ENCODE data around the gene PLEKHA7.

The PLEKHA7 gene

GRCh38 chr11:16833026-16833425, 181.2 kb downstream of the PLEKHA7 start:
- H3K9me3 Mint-ChIP-seq: no peaks in the 10 kb centered on the region
- no peak overlapping the region for H3K27ac Mint-ChIP-seq
- H3K36me3 Mint-ChIP-seq (ENCODE audit: low read depth): no peaks in the 10 kb centered on the region
- peaks cover 11% of the 10 kb centered on the region for H3K4me1 Mint-ChIP-seq
- peaks cover 9% of the 10 kb centered on the region for H3K27me3 Mint-ChIP-seq (ENCODE audit: low read depth, poor library complexity)
- no peak for DNase-seq
- TF ChIP-seq CTCF (IDR thresholded peaks at IDR 0.05): no peak
- no peak overlapping the region for H3K4me3 Mint-ChIP-seq

- H3K9me3 Mint-ChIP-seq: no peaks in the 10 kb centered on the region
Observed at GRCh38 chr11:16832193-16832539, 182.0 kb downstream of the PLEKHA7 start.

GRCh38 chr11:16831316-16832192, 182.7 kb downstream of the PLEKHA7 start:
- DNase-seq: no peak
- H3K36me3 Mint-ChIP-seq (ENCODE audit: low read depth): no peaks in the 10 kb centered on the region
- peaks cover 9% of the 10 kb centered on the region for H3K27me3 Mint-ChIP-seq (ENCODE audit: low read depth, poor library complexity)
- H3K9me3 Mint-ChIP-seq: no peaks in the 10 kb centered on the region
- no peak overlapping the region for H3K4me3 Mint-ChIP-seq
- H3K27ac Mint-ChIP-seq: no peak overlapping the region
- H3K4me1 Mint-ChIP-seq: peaks cover 16% of the 10 kb centered on the region
- no peak for TF ChIP-seq CTCF (IDR thresholded peaks at IDR 0.05)

More at GRCh38 chr11:16832193-16832539, 182.0 kb downstream of the PLEKHA7 start:
- no peak overlapping the region for H3K4me3 Mint-ChIP-seq
- no peak for DNase-seq
- H3K27me3 Mint-ChIP-seq (ENCODE audit: low read depth, poor library complexity): peaks cover 9% of the 10 kb centered on the region
- H3K36me3 Mint-ChIP-seq (ENCODE audit: low read depth): no peaks in the 10 kb centered on the region
- TF ChIP-seq CTCF (IDR thresholded peaks at IDR 0.05): no peak
- H3K27ac Mint-ChIP-seq: no peak overlapping the region
- peaks cover 14% of the 10 kb centered on the region for H3K4me1 Mint-ChIP-seq

- no peaks in the 10 kb centered on the region for H3K36me3 Mint-ChIP-seq (ENCODE audit: low read depth)
- H3K27ac Mint-ChIP-seq: no peak overlapping the region
- TF ChIP-seq CTCF (IDR thresholded peaks at IDR 0.05): no peak
- H3K4me3 Mint-ChIP-seq: no peak overlapping the region
- no peaks in the 10 kb centered on the region for H3K9me3 Mint-ChIP-seq
- no peak for DNase-seq
- H3K27me3 Mint-ChIP-seq (ENCODE audit: low read depth, poor library complexity): peaks cover 9% of the 10 kb centered on the region
- peaks cover 5% of the 10 kb centered on the region for H3K4me1 Mint-ChIP-seq
Observed at GRCh38 chr11:16827139-16827538, 187.1 kb downstream of the PLEKHA7 start.

GRCh38 chr11:16825968-16826367, 188.2 kb downstream of the PLEKHA7 start:
- Mint-ChIP-seq H3K36me3 (ENCODE audit: low read depth) (no peaks in the 10 kb centered on the region), H3K9me3 (no peaks in the 10 kb centered on the region), H3K4me3 (no peak overlapping the region), H3K27me3 (ENCODE audit: low read depth, poor library complexity) (peaks cover 14% of the 10 kb centered on the region), H3K27ac (no peak overlapping the region), H3K4me1 (peaks cover 5% of the 10 kb centered on the region)
- TF ChIP-seq CTCF (IDR thresholded peaks at IDR 0.05): no peak
- DNase-seq: no peak

- DNase-seq: no peak
- Mint-ChIP-seq H3K36me3 (ENCODE audit: low read depth) (no peaks in the 10 kb centered on the region), H3K27ac (no peak overlapping the region), H3K9me3 (no peaks in the 10 kb centered on the region), H3K4me1 (peaks cover 5% of the 10 kb centered on the region), H3K27me3 (ENCODE audit: low read depth, poor library complexity) (peaks cover 13% of the 10 kb centered on the region), H3K4me3 (no peak overlapping the region)
- no peak for TF ChIP-seq CTCF (IDR thresholded peaks at IDR 0.05)
Observed at GRCh38 chr11:16825101-16825500, 189.1 kb downstream of the PLEKHA7 start.
